T-cell (primary cell): ENCODE results near the gene NCAPD3. TPM values are rescaled to one million over a fixed set of nuclear protein-coding genes. Genes with fewer than 3 reads are reported as not detected.

Source experiments
- ATAC-seq, 4 experiments: fragments of 200-7000 bp in 3 of 4; fragments of 150-1000 bp in 1 of 4; cut with Tn5 transposase; replicated peaks in 1 of 4; 1 replicate in 3 of 4; 2 replicates in 1 of 4; pipeline ENCODE4 v1.10.0; 2021; ENCODE audit warnings: moderate library complexity in 3 of 4, mild to moderate bottlenecking in 2 of 4, moderate number of reproducible peaks in 1 of 4
- CTCF ChIA-PET, 2 donors: fragments of 300-600 bp; sonication (Branson Sonifier 250); formaldehyde crosslinking; loops; one replicate each; lab custom pipeline; 2022; ENCODE audit warnings: antibody characterized with exemption in 2 of 2; lab: Charles Lee
- POLR2A ChIA-PET, 2 donors: fragments of 300-600 bp; sonication (Branson Sonifier 250); formaldehyde crosslinking; loops; one replicate each; lab custom pipeline; 2022; ENCODE audit warnings: antibody characterized with exemption in 2 of 2; lab: Charles Lee
- DNase-seq, 35 experiments: peaks; one replicate each; pipeline versions ENCODE4 v3.0.0 to v3.0.0-alpha.2; 2013 to 2023
- H3K27ac ChIP-seq: one replicate; pipeline ENCODE4 v1.5.1; 2013; ENCODE audit warnings: low read length
- H3K27me3 ChIP-seq, 2 experiments: replicated peaks in 1 of 2; 1 replicate in 1 of 2; 2 replicates in 1 of 2; pipeline versions ENCODE4 v1.6.1 to v1.7.0; 2013; ENCODE audit warnings: low read length in 1 of 2, mixed read lengths in 1 of 2; ENCODE audit not compliant: control insufficient read depth in 2 of 2, insufficient read depth in 2 of 2; ENCODE audit errors: extremely low read depth in 1 of 2
- H3K36me3 ChIP-seq, 2 donors: 1 replicate in 1 of 2; 2 replicates in 1 of 2; pipeline versions ENCODE4 v1.6.1 to v1.7.0; 2013; ENCODE audit warnings: low read length in 1 of 2; ENCODE audit not compliant: control insufficient read depth in 2 of 2, insufficient read depth in 1 of 2; ENCODE audit errors: extremely low read depth in 1 of 2
- H3K4me1 ChIP-seq, 2 experiments: 1 replicate in 1 of 2; 2 replicates in 1 of 2; pipeline versions ENCODE4 v1.6.1 to v1.7.0; 2013; ENCODE audit warnings: low read length in 2 of 2, mixed read lengths in 1 of 2; ENCODE audit not compliant: insufficient read depth in 2 of 2, control insufficient read depth in 1 of 2; ENCODE audit errors: extremely low read depth in 1 of 2
- H3K4me3 ChIP-seq, 2 donors: 1 replicate in 1 of 2; 2 replicates in 1 of 2; pipeline versions ENCODE4 v1.5.1 to v1.7.0; 2013; ENCODE audit warnings: mild to moderate bottlenecking in 2 of 2, low read length in 1 of 2, moderate library complexity in 1 of 2; ENCODE audit not compliant: control insufficient read depth in 1 of 2; ENCODE audit errors: extremely low read depth in 1 of 2
- H3K9me3 ChIP-seq: 2 replicates; pipeline ENCODE4 v1.7.0; 2013
- H3K27ac Mint-ChIP-seq, 2 donors: one replicate each; pipeline ENCODE4 v1.8.0; 2020 to 2021; ENCODE audit warnings: mild to moderate bottlenecking in 2 of 2, mixed read lengths in 2 of 2
- H3K27me3 Mint-ChIP-seq, 2 donors: one replicate each; pipeline ENCODE4 v1.8.0; 2021 to 2022; ENCODE audit warnings: mixed read lengths in 2 of 2
- H3K36me3 Mint-ChIP-seq: one replicate; pipeline ENCODE4 v1.8.0; 2021; ENCODE audit warnings: mixed read lengths
- H3K4me1 Mint-ChIP-seq, 3 donors: one replicate each; pipeline ENCODE4 v1.8.0; 2020 to 2022; ENCODE audit warnings: mixed read lengths in 3 of 3, mild to moderate bottlenecking in 1 of 3
- H3K4me3 Mint-ChIP-seq, 3 donors: one replicate each; pipeline ENCODE4 v1.8.0; 2020 to 2022; ENCODE audit warnings: mild to moderate bottlenecking in 3 of 3, mixed read lengths in 3 of 3, moderate library complexity in 3 of 3
- H3K9me3 Mint-ChIP-seq, 3 donors: one replicate each; pipeline ENCODE4 v1.8.0; 2020 to 2022; ENCODE audit warnings: mixed read lengths in 3 of 3
- WGBS: methylation state at CpG from one replicate; pipeline ENCODE4 v1.1.5; 2013; ENCODE audit warnings: missing lambda C conversion rate; ENCODE audit not compliant: insufficient coverage; 5-methylcytosine and 5-hydroxymethylcytosine counted together
- total RNA-seq, 35 experiments: library from RNA in 6 of 35; stranded (reverse) in 6 of 35; fragments of 120-200 nt in 1 of 35; gene quantifications; one replicate each; pipeline versions ENCODE4 v1.2.1 to v1.2.4 and lab custom pipeline; 2013 to 2026

The NCAPD3 gene
- total RNA-seq, 5 donors from 2014 or later (not counting 1 experiment from before 2014, with no cell fraction given): 33.7 to 41.9 (median 36.8) TPM

GRCh38 chr11:134170919-134171281 is 52.9 kb downstream of the NCAPD3 start:
- no peaks in the 10 kb centered on the region for H3K27me3 Mint-ChIP-seq
- H3K4me3 Mint-ChIP-seq: no peak overlapping the region
- Histone ChIP-seq H3K9me3 (no peaks in the 10 kb centered on the region), H3K36me3 (peaks cover 21 to 43% of the 10 kb centered on the region in 2 donors), H3K27ac (no peak overlapping the region), H3K4me3 (no peak overlapping the region), H3K27me3 (no peaks in the 10 kb centered on the region), H3K4me1 (no peaks in the 10 kb centered on the region)
- ChIA-PET CTCF (no interaction called here), POLR2A (no interaction called here)
- H3K4me1 Mint-ChIP-seq: no peaks in the 10 kb centered on the region
- ATAC-seq: no peak
- DNase-seq: no peak
- WGBS: 100% methylated on average over 3 of the region's 5 CpGs
- no peak overlapping the region for H3K27ac Mint-ChIP-seq
- H3K9me3 Mint-ChIP-seq: no peaks in the 10 kb centered on the region
- H3K36me3 Mint-ChIP-seq: peaks cover 39% of the 10 kb centered on the region

DNA sequence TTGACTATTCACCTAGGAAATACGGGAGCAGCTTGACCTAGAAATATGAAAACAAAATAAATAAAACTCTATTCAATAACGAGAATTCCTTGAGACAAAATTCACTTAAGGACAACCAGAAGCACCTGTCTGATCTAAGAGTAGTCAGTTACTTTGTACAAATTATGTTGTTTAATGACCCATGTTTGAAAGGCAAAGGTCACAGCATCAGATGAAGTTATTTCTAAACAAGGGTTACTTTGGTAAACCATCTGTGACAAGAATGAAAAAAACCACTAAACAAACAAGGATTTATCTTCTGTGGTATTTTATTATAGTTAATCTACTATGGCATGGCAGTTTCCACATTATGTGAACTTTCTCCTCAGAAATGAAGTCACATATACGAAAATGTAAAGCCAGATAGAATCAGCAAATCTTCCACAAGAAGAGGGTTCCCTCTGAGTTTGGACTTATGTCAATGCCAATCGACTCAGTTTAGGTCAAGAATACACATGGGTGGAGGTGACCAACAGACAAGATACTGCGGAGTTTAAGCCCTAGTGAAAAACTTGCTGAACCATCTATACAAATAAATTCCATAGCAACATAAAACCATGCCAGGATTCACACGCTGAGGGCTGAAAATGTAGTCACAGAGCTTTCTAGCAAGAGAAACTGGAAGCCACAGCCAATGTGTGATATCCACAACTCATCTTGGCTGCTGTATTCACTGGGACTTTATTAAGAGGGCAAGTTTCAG is 53.4 kb downstream of the NCAPD3 start:
- H3K36me3 ChIP-seq: peaks cover 21 to 40% of the 10 kb centered on the region in 2 donors
- Mint-ChIP-seq H3K27me3 (no peaks in the 10 kb centered on the region), H3K36me3 (peaks cover 39% of the 10 kb centered on the region)

GRCh38 chr11:134164490-134165370 is 59.0 kb downstream of the NCAPD3 start:
- no peak overlapping the region for H3K27ac Mint-ChIP-seq
- H3K4me3 Mint-ChIP-seq: no peak overlapping the region
- no peak overlapping the region for H3K4me3 ChIP-seq

More for the DNA sequence above, 53.4 kb downstream of the NCAPD3 start:
- DNase-seq (no peak), ATAC-seq (no peak)
- Mint-ChIP-seq H3K4me3 (no peak overlapping the region), H3K4me1 (no peaks in the 10 kb centered on the region), H3K27ac (no peak overlapping the region), H3K9me3 (no peaks in the 10 kb centered on the region)
- no peaks in the 10 kb centered on the region for H3K4me1 ChIP-seq
- no peaks in the 10 kb centered on the region for H3K9me3 ChIP-seq
- H3K27me3 ChIP-seq: no peaks in the 10 kb centered on the region
- WGBS: 100% methylated on average over 2 of the region's 6 CpGs
- CTCF ChIA-PET: no interaction called here
- no peak overlapping the region for H3K4me3 ChIP-seq
- POLR2A ChIA-PET: no interaction called here
- H3K27ac ChIP-seq: no peak overlapping the region

DNA sequence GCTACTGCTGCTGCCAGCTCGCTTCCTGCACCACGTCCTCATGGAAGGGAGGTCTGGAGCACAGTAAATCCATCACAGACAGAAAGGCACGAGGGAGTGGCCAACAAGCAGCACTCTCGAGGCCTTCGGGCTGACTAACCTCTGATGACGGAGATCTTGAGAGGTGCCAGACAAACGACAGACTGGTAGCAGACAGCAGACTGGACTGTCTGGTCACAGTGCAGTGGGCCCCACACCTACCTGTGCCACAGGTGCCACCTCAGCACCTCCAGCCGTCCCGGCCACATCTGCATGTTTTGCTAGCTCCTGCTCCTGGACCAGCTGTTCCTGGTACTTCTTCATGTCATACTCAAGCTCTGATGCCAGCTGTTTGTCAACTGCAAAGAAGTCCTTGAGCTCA is 64.1 kb downstream of the NCAPD3 start:
- WGBS: 98% methylated on average over 9 of the region's 9 CpGs
- Histone ChIP-seq H3K27ac (no peak overlapping the region), H3K36me3 (peaks cover 22 to 69% of the 10 kb centered on the region in 2 donors), H3K4me1 (no peaks in the 10 kb centered on the region), H3K9me3 (no peaks in the 10 kb centered on the region), H3K4me3 (no peak overlapping the region), H3K27me3 (no peaks in the 10 kb centered on the region)
- CTCF ChIA-PET: interaction anchor here in 1 of 2 donors (0.6 kb wide), 1 partner anchor 26 kb away, joined by 3 read pairs; no protein-coding TSS in a partner anchor
- Mint-ChIP-seq H3K4me3 (no peak overlapping the region), H3K36me3 (peaks cover 80% of the 10 kb centered on the region), H3K27ac (no peak overlapping the region), H3K9me3 (no peaks in the 10 kb centered on the region), H3K27me3 (no peaks in the 10 kb centered on the region), H3K4me1 (no peaks in the 10 kb centered on the region)
- ATAC-seq: no peak
- no peak for DNase-seq
- POLR2A ChIA-PET: no interaction called here

More at GRCh38 chr11:134164490-134165370, 59.0 kb downstream of the NCAPD3 start:
- H3K9me3 Mint-ChIP-seq: no peaks in the 10 kb centered on the region
- no peak for ATAC-seq
- Histone ChIP-seq H3K36me3 (peaks cover 19 to 52% of the 10 kb centered on the region in 2 donors), H3K4me1 (no peaks in the 10 kb centered on the region), H3K9me3 (no peaks in the 10 kb centered on the region), H3K27me3 (no peaks in the 10 kb centered on the region), H3K27ac (no peak overlapping the region)
- ChIA-PET POLR2A (no interaction called here), CTCF (no interaction called here)
- 91% methylated on average over 11 of the region's 11 CpGs for WGBS
- no peaks in the 10 kb centered on the region for H3K27me3 Mint-ChIP-seq
- DNase-seq: no peak
- peaks cover 69% of the 10 kb centered on the region for H3K36me3 Mint-ChIP-seq
- H3K4me1 Mint-ChIP-seq: no peaks in the 10 kb centered on the region

DNA sequence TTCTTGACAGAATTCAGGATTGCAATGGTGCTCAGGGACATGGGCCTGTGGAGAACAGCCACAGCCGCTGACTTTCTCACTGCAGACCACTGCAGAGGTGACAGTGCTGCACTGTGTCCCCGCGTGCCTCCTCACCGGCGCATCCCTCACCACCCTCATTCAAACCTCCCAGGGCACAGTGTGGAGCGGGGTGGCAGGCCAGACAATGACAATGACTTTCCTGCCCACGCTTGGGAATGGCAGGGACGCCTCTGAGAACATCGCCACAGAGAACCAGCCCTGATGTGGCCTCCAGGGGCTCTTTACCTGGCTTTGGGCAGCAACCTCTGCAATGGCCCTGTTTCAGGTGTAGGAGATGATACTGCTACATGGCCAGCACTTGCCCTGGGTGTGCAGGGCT is 65.7 kb downstream of the NCAPD3 start:
- CTCF ChIA-PET: no interaction called here
- Mint-ChIP-seq H3K4me1 (no peaks in the 10 kb centered on the region), H3K27me3 (no peaks in the 10 kb centered on the region), H3K36me3 (peaks cover 81% of the 10 kb centered on the region), H3K27ac (no peak overlapping the region), H3K4me3 (no peak overlapping the region), H3K9me3 (no peaks in the 10 kb centered on the region)
- Histone ChIP-seq H3K9me3 (no peaks in the 10 kb centered on the region), H3K4me1 (no peaks in the 10 kb centered on the region), H3K27me3 (no peaks in the 10 kb centered on the region), H3K4me3 (no peak overlapping the region), H3K27ac (no peak overlapping the region), H3K36me3 (peaks cover 22 to 74% of the 10 kb centered on the region in 2 donors)
- DNase-seq (no peak), ATAC-seq (no peak)
- POLR2A ChIA-PET: no interaction called here
- WGBS: 96% methylated on average over 7 of the region's 9 CpGs

GRCh38 chr11:134157451-134157850 is 66.3 kb downstream of the NCAPD3 start:
- Histone ChIP-seq H3K9me3 (no peaks in the 10 kb centered on the region), H3K27me3 (no peaks in the 10 kb centered on the region), H3K27ac (no peak overlapping the region), H3K36me3 (peaks cover 22 to 76% of the 10 kb centered on the region in 2 donors), H3K4me1 (no peaks in the 10 kb centered on the region), H3K4me3 (no peak overlapping the region)
- no peak overlapping the region for H3K27ac Mint-ChIP-seq
- H3K36me3 Mint-ChIP-seq: peaks cover 77% of the 10 kb centered on the region
- no peak for ATAC-seq
- no peak for DNase-seq
- H3K4me3 Mint-ChIP-seq: no peak overlapping the region
- POLR2A ChIA-PET: no interaction called here
- H3K4me1 Mint-ChIP-seq: no peaks in the 10 kb centered on the region
- no peaks in the 10 kb centered on the region for H3K27me3 Mint-ChIP-seq
- CTCF ChIA-PET: no interaction called here
- H3K9me3 Mint-ChIP-seq: no peaks in the 10 kb centered on the region
- 100% methylated on average over 1 of the region's 4 CpGs for WGBS
